ENCODE results near the gene SERINC5. TPM values are rescaled to one million over a fixed set of nuclear protein-coding genes. Genes with fewer than 3 reads are reported as not detected.

The SERINC5 gene
- total RNA-seq, 1 experiment from 2014 or later: 5.5 TPM

DNA sequence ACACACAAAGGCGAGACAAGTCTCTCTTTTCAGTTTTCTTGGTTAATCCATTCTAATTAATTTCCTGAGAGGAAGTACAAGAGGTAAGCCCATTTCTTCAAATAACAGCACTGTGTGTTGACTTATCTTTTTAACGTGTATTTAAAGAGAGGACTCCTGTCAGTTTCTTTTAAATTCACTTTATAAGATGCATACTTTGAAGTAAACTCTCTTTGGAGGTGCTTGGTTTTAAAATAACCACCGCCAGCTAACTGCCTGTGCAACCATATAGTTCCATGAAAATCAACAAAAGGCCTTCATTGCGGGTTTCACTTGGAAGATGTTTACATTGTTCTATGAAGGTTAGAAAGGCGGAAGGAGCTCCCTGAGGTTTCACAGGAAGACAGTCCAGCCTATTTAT lies 13.1 kb upstream of the SERINC5 start:
- Histone ChIP-seq H3K36me3 (no peaks in the 10 kb centered on the region), H3K27me3 (no peaks in the 10 kb centered on the region), H3K4me3 (no peak overlapping the region), H3K9me3 (no peaks in the 10 kb centered on the region)
- no peak for DNase-seq

DNA sequence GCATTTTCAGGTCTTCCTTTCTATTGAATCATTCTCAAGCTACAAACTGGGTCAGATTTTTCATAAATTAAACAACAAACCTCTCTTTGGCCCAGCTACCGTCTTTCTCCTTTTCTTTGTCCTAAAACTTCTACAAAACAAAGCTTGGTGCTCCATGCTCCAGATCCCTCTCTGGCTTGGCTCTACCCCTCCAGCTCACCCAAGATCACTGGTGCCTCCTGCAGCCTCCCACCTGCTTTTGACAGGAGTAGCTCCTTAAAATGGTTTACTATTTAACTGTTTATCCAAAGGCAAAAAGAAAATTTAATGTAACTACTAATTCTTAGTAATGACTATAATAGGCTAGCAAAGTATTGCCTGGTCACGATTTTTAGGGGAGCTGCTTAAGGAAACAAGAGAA lies 10.7 kb upstream of the SERINC5 start:
- DNase-seq: no peak
- no peaks in the 10 kb centered on the region for H3K9me3 ChIP-seq
- H3K4me3 ChIP-seq: no peak overlapping the region

DNA sequence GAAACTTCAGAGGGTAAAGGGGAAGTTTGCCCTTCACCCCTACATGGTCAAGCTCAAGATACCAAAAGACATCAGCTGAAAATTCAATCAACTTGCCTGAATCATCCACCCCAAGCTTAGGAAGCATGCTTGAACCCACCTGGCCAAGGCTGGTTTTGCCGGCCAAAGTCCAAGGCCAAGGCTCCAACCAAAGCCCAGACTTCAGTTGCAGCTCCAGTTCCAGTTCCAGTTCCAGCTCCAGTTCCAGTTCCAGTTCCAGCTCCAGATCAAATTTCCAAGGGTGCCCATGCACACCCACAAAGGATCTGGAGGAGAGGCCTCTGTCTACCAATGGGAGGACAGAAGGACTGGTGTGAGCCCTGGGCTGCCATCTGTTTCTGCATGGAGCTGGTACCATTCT lies 4.6 kb upstream of the SERINC5 start:
- DNase-seq: no peak
- Histone ChIP-seq H3K27me3 (no peaks in the 10 kb centered on the region), H3K36me3 (peaks cover 2% of the 10 kb centered on the region; the same call in 1 of the 2 replicates), H3K9me3 (no peaks in the 10 kb centered on the region), H3K4me3 (no peak overlapping the region)

More for the DNA sequence above, 10.7 kb upstream of the SERINC5 start:
- no peaks in the 10 kb centered on the region for H3K36me3 ChIP-seq
- H3K27me3 ChIP-seq: no peaks in the 10 kb centered on the region

DNA sequence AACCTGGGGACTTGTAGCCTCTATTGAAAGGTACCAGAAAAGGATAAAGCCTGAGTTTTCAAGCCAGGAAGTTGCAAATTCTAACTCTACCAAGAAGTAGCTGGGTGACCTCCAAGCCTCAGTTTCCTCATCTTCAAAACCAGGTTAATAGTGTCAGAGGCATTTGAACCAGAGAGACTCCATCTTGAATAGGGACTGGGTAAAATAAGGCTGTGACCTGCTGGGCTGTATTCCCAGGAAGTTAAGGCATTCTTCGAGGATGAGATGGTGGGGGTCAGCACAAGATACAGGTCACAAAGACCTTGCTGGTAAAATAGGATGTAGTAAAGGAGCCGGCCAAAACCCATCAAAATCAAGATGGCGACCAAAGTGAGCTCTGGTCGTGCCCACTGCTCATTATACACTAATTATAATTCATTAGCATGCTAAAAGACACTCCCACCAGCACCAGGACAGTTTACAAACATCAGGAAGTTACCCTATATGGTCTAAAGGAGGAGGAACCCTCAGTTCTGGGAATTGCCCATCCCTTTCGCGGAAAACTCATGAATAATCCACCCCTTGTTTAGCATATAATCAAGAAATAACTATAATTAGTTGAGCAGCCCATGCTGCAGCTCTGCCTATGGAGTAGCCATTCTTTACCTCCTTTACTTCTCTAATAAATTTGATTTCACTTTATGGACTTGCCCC lies 3.8 kb upstream of the SERINC5 start:
- peaks cover 2% of the 10 kb centered on the region; the same call in 1 of the 2 replicates for H3K36me3 ChIP-seq
- no peaks in the 10 kb centered on the region for H3K27me3 ChIP-seq
- no peak for DNase-seq
- H3K9me3 ChIP-seq: no peaks in the 10 kb centered on the region
- no peak overlapping the region for H3K4me3 ChIP-seq

GRCh38 chr5:80255431-80255810 lies 427 bp downstream of the SERINC5 start:
- peak; percentile 74 for DNase-seq
- H3K4me3 ChIP-seq: peak overlapping the region; percentile 85
- no peaks in the 10 kb centered on the region for H3K27me3 ChIP-seq
- H3K36me3 ChIP-seq: peaks cover 2% of the 10 kb centered on the region
- no peaks in the 10 kb centered on the region for H3K9me3 ChIP-seq

DNA sequence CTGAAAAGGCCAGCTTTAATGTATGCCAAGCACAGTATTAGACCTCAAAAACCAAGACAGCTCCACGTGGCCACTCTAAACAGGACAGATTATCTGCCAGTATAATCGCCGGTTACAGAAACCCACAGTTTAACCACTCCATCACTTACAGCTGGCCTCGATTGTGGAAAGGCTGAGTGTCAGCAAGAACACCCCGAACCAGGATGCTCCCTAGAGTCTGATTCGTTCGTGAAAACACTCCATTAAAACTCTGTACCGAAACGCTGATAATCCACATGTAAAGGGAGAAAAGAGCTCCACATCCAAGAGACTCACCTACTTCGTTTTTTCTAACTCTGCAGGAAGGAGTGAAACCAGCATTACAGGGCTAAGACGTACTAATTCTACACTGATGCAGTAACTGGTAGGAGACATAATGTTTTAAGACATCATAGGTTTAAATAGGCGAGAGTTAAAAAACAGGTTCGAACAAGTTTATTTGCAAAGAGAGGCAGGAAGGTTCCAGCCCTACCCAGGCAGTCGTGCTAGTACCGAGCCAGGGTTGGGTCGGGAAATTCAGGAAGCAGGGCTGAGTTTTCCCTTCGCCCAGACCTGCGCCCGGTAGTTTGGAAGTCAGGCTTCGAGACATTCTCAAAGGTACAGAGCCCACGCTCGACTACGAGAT lies 949 bp downstream of the SERINC5 start:
- no peak for DNase-seq
- Histone ChIP-seq H3K27me3 (no peaks in the 10 kb centered on the region), H3K4me3 (peak overlapping the region; percentile 85), H3K36me3 (peaks cover 2% of the 10 kb centered on the region), H3K9me3 (no peaks in the 10 kb centered on the region)

GRCh38 chr5:80251636-80252035 lies 4.2 kb downstream of the SERINC5 start:
- Histone ChIP-seq H3K27me3 (no peaks in the 10 kb centered on the region), H3K9me3 (no peaks in the 10 kb centered on the region), H3K36me3 (peaks cover 2% of the 10 kb centered on the region), H3K4me3 (no peak overlapping the region)
- DNase-seq: peak; percentile 91

DNA sequence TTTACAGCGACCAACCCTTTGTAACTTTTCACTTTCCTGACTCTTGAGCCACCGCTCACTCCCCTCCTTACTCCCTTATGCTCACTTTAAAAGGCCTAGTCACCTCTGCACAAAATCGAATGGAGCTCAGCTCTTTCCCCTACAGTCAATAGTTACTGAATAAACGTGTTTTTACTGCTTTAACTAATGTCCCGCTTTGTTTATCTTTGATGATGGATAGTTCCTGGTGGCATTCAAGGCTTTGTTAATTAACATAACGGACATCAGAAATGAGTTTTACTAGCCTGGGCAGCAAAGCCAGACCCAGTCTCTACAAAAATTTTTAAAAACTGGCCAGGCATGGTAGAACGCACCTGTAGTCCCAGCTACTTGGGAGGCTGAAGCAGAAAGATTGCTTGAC lies 5.0 kb downstream of the SERINC5 start:
- no peak for DNase-seq
- Histone ChIP-seq H3K4me3 (no peak overlapping the region), H3K36me3 (no peaks in the 10 kb centered on the region; the same call in 1 of the 2 replicates), H3K27me3 (no peaks in the 10 kb centered on the region), H3K9me3 (no peaks in the 10 kb centered on the region)

GRCh38 chr5:80249901-80250300 lies 5.9 kb downstream of the SERINC5 start:
- Histone ChIP-seq H3K36me3 (no peaks in the 10 kb centered on the region; the same call in 1 of the 2 replicates), H3K4me3 (no peak overlapping the region), H3K27me3 (no peaks in the 10 kb centered on the region), H3K9me3 (no peaks in the 10 kb centered on the region)
- no peak for DNase-seq

DNA sequence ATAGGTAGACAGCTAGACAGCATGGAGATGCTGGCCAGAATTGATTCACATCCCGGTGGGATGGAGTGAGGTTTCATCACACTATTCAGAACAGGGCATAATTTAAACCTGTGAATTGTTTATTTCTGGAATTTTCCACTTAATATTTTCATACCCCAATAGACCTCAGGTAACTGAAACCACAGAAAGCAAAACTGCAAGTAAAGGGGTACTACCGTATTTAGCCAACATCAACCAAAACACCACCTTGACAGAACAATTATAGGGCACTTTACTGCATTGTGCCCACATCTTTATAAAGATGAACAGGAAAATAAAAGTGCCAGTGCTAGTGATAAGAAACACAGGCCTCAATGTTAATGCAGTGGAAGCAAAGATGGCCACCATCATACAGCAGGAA lies 7.5 kb downstream of the SERINC5 start:
- H3K4me3 ChIP-seq: no peak overlapping the region
- no peaks in the 10 kb centered on the region; the same call in none of the 2 replicates for H3K36me3 ChIP-seq
- no peak for DNase-seq
- H3K9me3 ChIP-seq: peaks cover 6% of the 10 kb centered on the region
- no peaks in the 10 kb centered on the region for H3K27me3 ChIP-seq

GRCh38 chr5:80246995-80247729 lies 8.7 kb downstream of the SERINC5 start:
- no peak overlapping the region for H3K4me3 ChIP-seq

GRCh38 chr5:80246001-80246758 lies 9.7 kb downstream of the SERINC5 start:
- no peak for DNase-seq
- Histone ChIP-seq H3K4me3 (no peak overlapping the region), H3K9me3 (peaks cover 28% of the 10 kb centered on the region)

More at GRCh38 chr5:80246995-80247729, 8.7 kb downstream of the SERINC5 start:
- Histone ChIP-seq H3K9me3 (peaks cover 18% of the 10 kb centered on the region), H3K27me3 (no peaks in the 10 kb centered on the region), H3K36me3 (peaks cover 6% of the 10 kb centered on the region)
- peak; percentile 89 for DNase-seq

GRCh38 chr5:80243567-80243966 lies 12.3 kb downstream of the SERINC5 start:
- H3K9me3 ChIP-seq: peaks cover 30% of the 10 kb centered on the region
- H3K27me3 ChIP-seq: no peaks in the 10 kb centered on the region
- no peak overlapping the region for H3K4me3 ChIP-seq
- H3K36me3 ChIP-seq: peaks cover 19% of the 10 kb centered on the region
- no peak for DNase-seq

More at GRCh38 chr5:80246001-80246758, 9.7 kb downstream of the SERINC5 start:
- Histone ChIP-seq H3K27me3 (no peaks in the 10 kb centered on the region), H3K36me3 (peaks cover 14% of the 10 kb centered on the region)

GRCh38 chr5:80242849-80243248 lies 13.0 kb downstream of the SERINC5 start:
- Histone ChIP-seq H3K27me3 (no peaks in the 10 kb centered on the region), H3K4me3 (no peak overlapping the region), H3K36me3 (peaks cover 19% of the 10 kb centered on the region), H3K9me3 (peaks cover 30% of the 10 kb centered on the region)
- no peak for DNase-seq

GRCh38 chr5:80240368-80240986 lies 15.4 kb downstream of the SERINC5 start:
- H3K36me3 ChIP-seq: peaks cover 19% of the 10 kb centered on the region
- no peak for DNase-seq

GRCh38 chr5:80239680-80240367 lies 16.0 kb downstream of the SERINC5 start:
- peak; percentile 50 for DNase-seq
- no peak overlapping the region for H3K4me3 ChIP-seq
- peaks cover 30% of the 10 kb centered on the region for H3K9me3 ChIP-seq
- H3K27me3 ChIP-seq: no peaks in the 10 kb centered on the region
- H3K36me3 ChIP-seq: peaks cover 19% of the 10 kb centered on the region

More at GRCh38 chr5:80240368-80240986, 15.4 kb downstream of the SERINC5 start:
- no peaks in the 10 kb centered on the region for H3K27me3 ChIP-seq
- peaks cover 30% of the 10 kb centered on the region for H3K9me3 ChIP-seq
- no peak overlapping the region for H3K4me3 ChIP-seq
